ENCODE results near the gene GLP1R. TPM values are rescaled to one million over a fixed set of nuclear protein-coding genes. Genes with fewer than 3 reads are reported as not detected.

GLP1R gene
- polyA plus RNA-seq, 1 donor (not counting 4 experiments of a cell fraction or from before 2014, with no cell fraction given) = not detected

DNA sequence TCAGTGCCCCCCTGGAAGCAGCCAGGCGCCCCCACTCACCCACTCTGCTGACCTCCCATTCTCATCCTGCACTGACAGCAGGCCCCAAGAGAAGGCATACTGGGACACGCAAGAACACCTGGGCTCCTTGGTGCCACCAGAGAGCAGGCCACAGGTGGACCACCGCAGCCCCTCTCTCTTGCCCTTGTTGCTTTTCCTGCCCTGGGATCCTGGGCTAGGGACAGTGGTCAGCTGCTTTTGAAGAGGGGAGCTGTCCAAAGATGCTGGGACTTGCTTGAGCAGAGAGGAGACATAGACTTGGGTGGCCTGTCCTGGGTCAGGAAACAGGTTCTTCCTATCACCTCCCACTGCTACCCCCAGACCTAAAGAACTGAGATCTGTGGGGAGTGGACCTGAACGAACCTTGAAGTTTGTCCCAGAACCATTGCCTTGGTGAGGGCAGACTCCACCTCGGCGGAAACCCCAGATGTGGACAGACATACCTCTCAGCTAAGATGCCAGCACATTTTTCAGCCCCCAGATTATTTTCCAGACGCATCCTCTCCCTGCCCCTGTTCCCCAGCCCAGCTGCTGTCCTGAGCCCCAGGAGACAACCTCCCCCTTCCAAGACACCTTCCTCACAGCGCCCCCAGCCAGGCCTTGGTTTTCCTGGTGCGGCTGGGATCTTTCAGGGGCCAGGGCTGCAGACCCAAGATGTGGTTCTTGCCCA lies 1.1 kb downstream of the GLP1R start:
- H3K36me3 ChIP-seq (ENCODE audit: control insufficient read depth in 2 of 2, extremely low read depth in 1 of 2, insufficient read depth in 2 of 2, low read length in 2 of 2) = no peaks in the 10 kb centered on the region
- no peak overlapping the region for H2AFZ ChIP-seq (ENCODE audit: control insufficient read depth, low read length)
- peaks cover 37% of the 10 kb centered on the region for H3K27me3 ChIP-seq (ENCODE audit: control insufficient read depth, extremely low read depth, insufficient read depth, low read length)
- H3K79me2 ChIP-seq (ENCODE audit: control insufficient read depth, insufficient read depth, low read length) = no peaks in the 10 kb centered on the region
- no peaks in the 10 kb centered on the region for H3K9me3 ChIP-seq (ENCODE audit: control insufficient read depth, low read depth, low read length)
- DNase-seq (ENCODE audit: low read depth, low spot score) (no peak), FAIRE-seq (no peak)
- H3K27ac ChIP-seq (ENCODE audit: control insufficient read depth, insufficient read depth, low read length) = no peak overlapping the region
- no peak overlapping the region for H3K9ac ChIP-seq (ENCODE audit: control insufficient read depth, extremely low read depth, insufficient read depth, low read length)
- peaks cover 19% of the 10 kb centered on the region for H3K4me1 ChIP-seq (ENCODE audit: control insufficient read depth, extremely low read depth, insufficient read depth, low read length)
- H3K4me3 ChIP-seq (ENCODE audit: control insufficient read depth in 2 of 3, extremely low read depth in 1 of 3, insufficient read depth in 2 of 3, low read depth in 1 of 3, low read length in 3 of 3) = no peak overlapping the region
- dilution Hi-C loops (cut with MboI; ENCODE audit: extremely low pct_ligation_motif_present, low sequenced_read_pairs) = no loop called here
- H3K9me1 ChIP-seq (ENCODE audit: control insufficient read depth, extremely low read depth, insufficient read depth, low read length) = no peaks in the 10 kb centered on the region
- no peak overlapping the region for H3K4me2 ChIP-seq (ENCODE audit: control insufficient read depth, extremely low read depth, insufficient read depth, low read depth, low read length)
- TF ChIP-seq EZH2 (IDR thresholded peaks at IDR 0.05; ENCODE audit: low read length) = no peak
- TF ChIP-seq, protein P1, sequence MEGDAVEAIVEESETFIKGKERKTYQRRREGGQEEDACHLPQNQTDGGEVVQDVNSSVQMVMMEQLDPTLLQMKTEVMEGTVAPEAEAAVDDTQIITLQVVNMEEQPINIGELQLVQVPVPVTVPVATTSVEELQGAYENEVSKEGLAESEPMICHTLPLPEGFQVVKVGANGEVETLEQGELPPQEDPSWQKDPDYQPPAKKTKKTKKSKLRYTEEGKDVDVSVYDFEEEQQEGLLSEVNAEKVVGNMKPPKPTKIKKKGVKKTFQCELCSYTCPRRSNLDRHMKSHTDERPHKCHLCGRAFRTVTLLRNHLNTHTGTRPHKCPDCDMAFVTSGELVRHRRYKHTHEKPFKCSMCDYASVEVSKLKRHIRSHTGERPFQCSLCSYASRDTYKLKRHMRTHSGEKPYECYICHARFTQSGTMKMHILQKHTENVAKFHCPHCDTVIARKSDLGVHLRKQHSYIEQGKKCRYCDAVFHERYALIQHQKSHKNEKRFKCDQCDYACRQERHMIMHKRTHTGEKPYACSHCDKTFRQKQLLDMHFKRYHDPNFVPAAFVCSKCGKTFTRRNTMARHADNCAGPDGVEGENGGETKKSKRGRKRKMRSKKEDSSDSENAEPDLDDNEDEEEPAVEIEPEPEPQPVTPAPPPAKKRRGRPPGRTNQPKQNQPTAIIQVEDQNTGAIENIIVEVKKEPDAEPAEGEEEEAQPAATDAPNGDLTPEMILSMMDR (optimal IDR thresholded peaks at IDR 0.05 in 1 of 3, IDR thresholded peaks at IDR 0.05 in 1 of 3, conservative IDR thresholded peaks at IDR 0.05 in 1 of 3; ENCODE audit: extremely low read depth in 1 of 3, insufficient read depth in 2 of 3, low read length in 3 of 3) = no peak
- H4K20me1 ChIP-seq (ENCODE audit: control insufficient read depth, extremely low read depth, insufficient read depth, low read length) = no peaks in the 10 kb centered on the region

DNA sequence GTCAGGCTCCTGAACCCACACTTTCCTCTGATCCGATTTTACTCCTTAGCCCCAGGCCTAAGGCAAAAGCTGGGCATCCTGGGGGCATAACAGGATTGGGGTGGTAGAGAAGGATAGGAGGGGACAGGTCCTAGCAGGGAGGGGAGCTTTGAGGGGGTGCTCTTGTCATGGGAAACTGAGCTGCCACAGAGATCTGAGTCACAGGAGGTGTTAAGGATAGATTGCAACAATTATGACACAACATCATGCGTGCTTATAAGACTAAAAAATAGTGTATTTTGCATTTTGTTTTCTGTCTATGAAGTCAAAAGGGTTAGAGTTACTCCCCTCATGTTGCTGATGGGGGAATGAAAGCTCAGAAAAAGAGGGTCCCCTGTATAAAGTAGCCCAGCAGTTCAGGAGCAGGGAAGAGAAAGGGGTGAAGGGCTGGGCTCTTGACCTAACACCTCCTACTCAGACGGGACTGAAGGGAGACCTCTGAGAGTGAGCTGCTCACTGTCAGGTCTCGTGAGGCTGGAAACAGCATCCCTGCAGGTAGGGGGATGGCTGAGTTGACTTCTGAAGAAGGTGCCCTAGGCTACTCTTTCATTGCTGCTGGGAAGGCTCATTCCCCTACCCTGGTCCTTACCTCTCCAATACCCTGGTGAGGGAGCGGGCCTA lies 2.0 kb downstream of the GLP1R start:
- H3K4me3 ChIP-seq (ENCODE audit: control insufficient read depth in 2 of 3, extremely low read depth in 1 of 3, insufficient read depth in 2 of 3, low read depth in 1 of 3, low read length in 3 of 3) = no peak overlapping the region
- FAIRE-seq (no peak), DNase-seq (ENCODE audit: low read depth, low spot score) (no peak)
- no peak for TF ChIP-seq EZH2 (IDR thresholded peaks at IDR 0.05; ENCODE audit: low read length)
- TF ChIP-seq, protein P1 (optimal IDR thresholded peaks at IDR 0.05 in 1 of 3, IDR thresholded peaks at IDR 0.05 in 1 of 3, conservative IDR thresholded peaks at IDR 0.05 in 1 of 3; ENCODE audit: extremely low read depth in 1 of 3, insufficient read depth in 2 of 3, low read length in 3 of 3) = no peak
- no peak overlapping the region for H3K9ac ChIP-seq (ENCODE audit: control insufficient read depth, extremely low read depth, insufficient read depth, low read length)
- peaks cover 39% of the 10 kb centered on the region for H3K27me3 ChIP-seq (ENCODE audit: control insufficient read depth, extremely low read depth, insufficient read depth, low read length)
- no peak overlapping the region for H3K27ac ChIP-seq (ENCODE audit: control insufficient read depth, insufficient read depth, low read length)
- dilution Hi-C loops (cut with MboI; ENCODE audit: extremely low pct_ligation_motif_present, low sequenced_read_pairs) = no loop called here
- no peaks in the 10 kb centered on the region for H3K9me1 ChIP-seq (ENCODE audit: control insufficient read depth, extremely low read depth, insufficient read depth, low read length)
- H2AFZ ChIP-seq (ENCODE audit: control insufficient read depth, low read length) = no peak overlapping the region
- H3K79me2 ChIP-seq (ENCODE audit: control insufficient read depth, insufficient read depth, low read length) = no peaks in the 10 kb centered on the region
- peaks cover 19% of the 10 kb centered on the region for H3K4me1 ChIP-seq (ENCODE audit: control insufficient read depth, extremely low read depth, insufficient read depth, low read length)
- H3K9me3 ChIP-seq (ENCODE audit: control insufficient read depth, low read depth, low read length) = no peaks in the 10 kb centered on the region
- H3K36me3 ChIP-seq (ENCODE audit: control insufficient read depth in 2 of 2, extremely low read depth in 1 of 2, insufficient read depth in 2 of 2, low read length in 2 of 2) = no peaks in the 10 kb centered on the region
- H3K4me2 ChIP-seq (ENCODE audit: control insufficient read depth, extremely low read depth, insufficient read depth, low read depth, low read length) = no peak overlapping the region
- H4K20me1 ChIP-seq (ENCODE audit: control insufficient read depth, extremely low read depth, insufficient read depth, low read length) = no peaks in the 10 kb centered on the region

Data from keratinocyte (primary cell).